Measurements from ENCODE around the gene CHST12.
A peak's percentile ranks its signal among the peaks of the same experiment; 100 is the strongest.

The CHST12 gene

GRCh38 chr7:2451171-2452073 is 48.0 kb downstream of the CHST12 start:
- H3K27ac ChIP-seq (replicated peaks): 0 out of 2 replicates have a peak overlapping the region, but pooled peaks have one; percentile 8
- no peaks in the 10 kb centered on the region for H3K27me3 ChIP-seq (ENCODE audit: insufficient read depth, poor library complexity, severe bottlenecking)
- DNase-seq (ENCODE audit: low read depth in 1 of 2, low spot score in 1 of 2): peak; percentile 53 to 78
- H3K4me3 ChIP-seq (replicated peaks; ENCODE audit: insufficient read depth, low read length): peak overlapping the region; percentile 29
- no peak for TF ChIP-seq SPI1 (IDR thresholded peaks at IDR 0.05; ENCODE audit: borderline replicate concordance, low read depth)
- no peak; the same call in 1 of the 2 replicates for TF ChIP-seq POLR2AphosphoS5 (IDR thresholded peaks at IDR 0.05; ENCODE audit: low read depth)
- TF ChIP-seq GABPA (IDR thresholded peaks at IDR 0.05; ENCODE audit: low read depth): no peak
- TF ChIP-seq REST (IDR thresholded peaks at IDR 0.05; ENCODE audit: insufficient replicate concordance, low read depth): no peak
- peak; percentile 59 for TF ChIP-seq CTCF (IDR thresholded peaks at IDR 0.05; ENCODE audit: insufficient read depth, low read length)

- Histone ChIP-seq H3K4me3 (replicated peaks; ENCODE audit: insufficient read depth, low read length) (no peak overlapping the region), H3K27me3 (ENCODE audit: insufficient read depth, poor library complexity, severe bottlenecking) (no peaks in the 10 kb centered on the region), H3K27ac (replicated peaks) (no peak overlapping the region)
- DNase-seq (ENCODE audit: low read depth in 1 of 2, low spot score in 1 of 2): peak in 1 of 2 experiments; percentile 34
- no peak for TF ChIP-seq GABPA (IDR thresholded peaks at IDR 0.05; ENCODE audit: low read depth)
- TF ChIP-seq REST (IDR thresholded peaks at IDR 0.05; ENCODE audit: insufficient replicate concordance, low read depth): no peak
- no peak for TF ChIP-seq POLR2AphosphoS5 (IDR thresholded peaks at IDR 0.05; ENCODE audit: low read depth)
Observed at GRCh38 chr7:2452074-2452507, 48.7 kb downstream of the CHST12 start.

- no peak for DNase-seq (ENCODE audit: low read depth in 1 of 2, low spot score in 1 of 2)
- no peaks in the 10 kb centered on the region for H3K27me3 ChIP-seq (ENCODE audit: insufficient read depth, poor library complexity, severe bottlenecking)
- H3K27ac ChIP-seq (replicated peaks): no peak overlapping the region
Observed at GRCh38 chr7:2452643-2453270, 49.3 kb downstream of the CHST12 start.

More at GRCh38 chr7:2452643-2453270, 49.3 kb downstream of the CHST12 start:
- H3K4me3 ChIP-seq (replicated peaks; ENCODE audit: insufficient read depth, low read length): no peak overlapping the region
- no peak for TF ChIP-seq GABPA (IDR thresholded peaks at IDR 0.05; ENCODE audit: low read depth)
- no peak for TF ChIP-seq POLR2AphosphoS5 (IDR thresholded peaks at IDR 0.05; ENCODE audit: low read depth)
- TF ChIP-seq REST (IDR thresholded peaks at IDR 0.05; ENCODE audit: insufficient replicate concordance, low read depth): no peak
- TF ChIP-seq SPI1 (IDR thresholded peaks at IDR 0.05; ENCODE audit: borderline replicate concordance, low read depth): no peak
- TF ChIP-seq CTCF (IDR thresholded peaks at IDR 0.05; ENCODE audit: insufficient read depth, low read length): no peak
